Osteocyte (in vitro differentiated cells): ENCODE data around the gene CMIP. TPM values are rescaled to one million over a fixed set of nuclear protein-coding genes. Genes with fewer than 3 reads are reported as not detected.
A peak's percentile ranks its signal among the peaks of the same experiment; 100 is the strongest.

Experiments
- DNase-seq: peaks from one replicate; pipeline ENCODE4 v3.0.0; 2021; ENCODE audit warnings: mixed read lengths; ENCODE audit not compliant: unreplicated experiment; ENCODE audit errors: extremely low spot score
- H3K27ac Mint-ChIP-seq: one replicate; pipeline ENCODE4 v1.8.0; 2021; ENCODE audit warnings: mild to moderate bottlenecking, mixed read lengths; ENCODE audit not compliant: unreplicated experiment
- H3K27me3 Mint-ChIP-seq: one replicate; pipeline ENCODE4 v1.8.0; 2021; ENCODE audit warnings: mixed read lengths; ENCODE audit not compliant: unreplicated experiment
- H3K36me3 Mint-ChIP-seq: one replicate; pipeline ENCODE4 v1.8.0; 2021; ENCODE audit warnings: mixed read lengths; ENCODE audit not compliant: unreplicated experiment
- H3K4me1 Mint-ChIP-seq: one replicate; pipeline ENCODE4 v1.8.0; 2021; ENCODE audit warnings: mixed read lengths; ENCODE audit not compliant: unreplicated experiment
- H3K4me3 Mint-ChIP-seq: one replicate; pipeline ENCODE4 v1.8.0; 2021; ENCODE audit warnings: mild to moderate bottlenecking, moderate library complexity, mixed read lengths; ENCODE audit not compliant: unreplicated experiment
- H3K9me3 Mint-ChIP-seq: one replicate; pipeline ENCODE4 v1.8.0; 2021; ENCODE audit warnings: mixed read lengths; ENCODE audit not compliant: unreplicated experiment
- CTCF ChIP-seq: fragments of 200-600 bp; sonication (generic); IDR thresholded peaks from 2 replicates; pipeline ENCODE4 v1.5.0; 2021; ENCODE audit warnings: antibody characterized with exemption, mild to moderate bottlenecking, moderate library complexity
- total RNA-seq: library from RNA; stranded (reverse); gene quantifications from 2 replicates; pipeline ENCODE4 v1.2.1, GENCODE V29; 2021

The CMIP gene
- total RNA-seq, 1 donor from 2014 or later: 38.0 TPM

- H3K27ac Mint-ChIP-seq: no peak overlapping the region
- TF ChIP-seq CTCF: no peak
- no peak for DNase-seq
- H3K4me1 Mint-ChIP-seq: peaks cover 68% of the 10 kb centered on the region
- H3K9me3 Mint-ChIP-seq: no peaks in the 10 kb centered on the region
- no peak overlapping the region for H3K4me3 Mint-ChIP-seq
- no peaks in the 10 kb centered on the region for H3K27me3 Mint-ChIP-seq
- H3K36me3 Mint-ChIP-seq: no peaks in the 10 kb centered on the region
Observed at GRCh38 chr16:81541314-81541713, 96.7 kb downstream of the CMIP start.

- DNase-seq: no peak
- Mint-ChIP-seq H3K36me3 (no peaks in the 10 kb centered on the region), H3K27ac (peak overlapping the region; percentile 86), H3K4me3 (peak overlapping the region; percentile 16), H3K9me3 (no peaks in the 10 kb centered on the region), H3K27me3 (no peaks in the 10 kb centered on the region), H3K4me1 (peaks cover 63% of the 10 kb centered on the region)
- TF ChIP-seq CTCF: no peak
Observed at GRCh38 chr16:81542609-81543570, 98.3 kb downstream of the CMIP start.

DNA sequence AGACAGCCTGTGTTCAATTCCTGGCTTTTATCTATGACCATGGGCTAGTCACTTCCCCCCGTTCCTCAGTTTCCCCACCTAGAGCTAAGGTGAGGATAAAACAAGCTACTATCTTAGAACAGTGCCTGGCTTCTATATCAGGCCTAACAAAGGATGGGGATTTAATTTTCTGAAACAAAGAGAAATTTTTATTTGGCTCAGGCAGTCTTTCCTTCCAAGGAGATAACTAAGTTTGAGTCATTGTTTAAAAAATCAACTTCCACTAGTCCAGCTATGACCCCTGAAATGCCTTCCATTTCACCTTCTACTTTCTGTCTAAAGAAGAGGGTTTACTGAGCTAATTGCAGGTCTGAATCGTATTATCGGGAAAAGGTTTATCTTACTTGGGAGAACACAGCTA is 99.0 kb downstream of the CMIP start:
- DNase-seq: no peak
- H3K27ac Mint-ChIP-seq: peak overlapping the region; percentile 86
- no peak for TF ChIP-seq CTCF
- no peaks in the 10 kb centered on the region for H3K36me3 Mint-ChIP-seq
- no peaks in the 10 kb centered on the region for H3K27me3 Mint-ChIP-seq
- no peak overlapping the region for H3K4me3 Mint-ChIP-seq
- H3K9me3 Mint-ChIP-seq: no peaks in the 10 kb centered on the region
- H3K4me1 Mint-ChIP-seq: peaks cover 56% of the 10 kb centered on the region

GRCh38 chr16:81544261-81544660 is 99.7 kb downstream of the CMIP start:
- H3K4me3 Mint-ChIP-seq: no peak overlapping the region
- TF ChIP-seq CTCF: no peak
- DNase-seq: no peak
- no peaks in the 10 kb centered on the region for H3K27me3 Mint-ChIP-seq
- H3K36me3 Mint-ChIP-seq: no peaks in the 10 kb centered on the region
- peaks cover 50% of the 10 kb centered on the region for H3K4me1 Mint-ChIP-seq
- H3K27ac Mint-ChIP-seq: no peak overlapping the region
- H3K9me3 Mint-ChIP-seq: no peaks in the 10 kb centered on the region

DNA sequence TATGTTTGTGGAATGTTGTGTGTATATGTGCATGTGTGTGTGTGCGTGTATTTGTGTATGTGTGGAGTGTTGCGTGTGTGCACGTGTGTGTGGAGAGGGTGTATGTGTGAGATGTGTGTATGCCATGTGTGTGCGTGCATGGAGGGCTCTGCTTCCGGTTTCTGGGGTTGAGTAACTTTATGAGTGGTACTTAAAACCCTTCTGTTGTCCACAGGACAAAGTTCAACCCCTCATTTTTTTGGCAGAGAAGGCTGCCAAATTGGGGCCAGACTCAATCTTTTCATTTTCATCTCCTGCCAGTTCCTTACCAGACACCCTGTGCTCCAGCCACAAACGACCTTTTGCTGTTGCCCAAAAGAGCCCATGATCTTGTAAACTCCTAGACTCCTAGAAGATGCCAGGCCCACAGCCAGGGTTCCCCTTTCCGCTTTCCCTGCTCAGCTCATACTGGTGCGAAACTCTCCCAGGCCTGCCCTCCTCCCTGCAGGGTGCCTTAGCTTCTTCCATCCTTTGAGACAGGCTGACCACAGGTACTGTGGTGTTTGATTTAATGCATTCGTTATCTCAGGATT is 100.2 kb downstream of the CMIP start:
- H3K27ac Mint-ChIP-seq: no peak overlapping the region
- no peak for TF ChIP-seq CTCF
- H3K36me3 Mint-ChIP-seq: no peaks in the 10 kb centered on the region
- H3K4me1 Mint-ChIP-seq: peaks cover 48% of the 10 kb centered on the region
- H3K4me3 Mint-ChIP-seq: no peak overlapping the region
- no peaks in the 10 kb centered on the region for H3K27me3 Mint-ChIP-seq
- DNase-seq: no peak
- H3K9me3 Mint-ChIP-seq: no peaks in the 10 kb centered on the region
